Stimulated activated CD4-positive, alpha-beta T cell treated with anti-CD3 and anti-CD28 coated beads, Interleukin-4, amount 100 ng/mL, for 48 hours (primary cell): ENCODE data around the gene TFEC.
"Not testable (repeated sequence)": the region's sequence is repeated elsewhere in the genome, so short reads cannot be mapped to it uniquely, and the experiment has no call there.

ENCODE experiments used
- DNase-seq, 2 donors: peaks; one replicate each; pipeline ENCODE4 v3.0.0-alpha.2; 2020; ENCODE audit warnings: low read depth in 2 of 2

TFEC gene

GRCh38 chr7:116030651-116031276 is at the start of gene TFEC:
TSS of gene TFEC (minus strand) at chr7:116030763. CDS start at chr7:115984441, 46,322 bp downstream.
- no peak for DNase-seq

- DNase-seq: no peak
These were observed 45.0 kb upstream of the TFEC start for GRCh38 chr7:116075351-116076145.

DNA sequence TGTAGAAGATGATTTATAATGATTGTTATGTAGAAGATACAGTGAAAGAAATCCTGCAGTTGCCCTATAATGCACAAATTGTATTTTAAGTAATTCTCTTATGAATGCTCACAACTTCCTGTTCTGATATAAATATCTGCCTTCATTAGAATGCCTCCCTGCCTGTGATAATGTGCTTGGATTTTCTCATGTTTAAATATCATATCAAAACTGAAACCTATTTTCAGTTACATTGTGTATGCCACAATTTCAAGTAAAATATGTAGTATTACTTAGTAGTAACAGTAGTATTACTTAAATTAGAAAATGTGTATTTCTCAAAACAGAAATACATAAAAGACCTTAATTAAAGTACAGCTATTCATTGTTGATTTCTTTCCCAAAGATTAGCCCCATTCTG is 41.1 kb upstream of the TFEC start:
- DNase-seq: no peak

DNA sequence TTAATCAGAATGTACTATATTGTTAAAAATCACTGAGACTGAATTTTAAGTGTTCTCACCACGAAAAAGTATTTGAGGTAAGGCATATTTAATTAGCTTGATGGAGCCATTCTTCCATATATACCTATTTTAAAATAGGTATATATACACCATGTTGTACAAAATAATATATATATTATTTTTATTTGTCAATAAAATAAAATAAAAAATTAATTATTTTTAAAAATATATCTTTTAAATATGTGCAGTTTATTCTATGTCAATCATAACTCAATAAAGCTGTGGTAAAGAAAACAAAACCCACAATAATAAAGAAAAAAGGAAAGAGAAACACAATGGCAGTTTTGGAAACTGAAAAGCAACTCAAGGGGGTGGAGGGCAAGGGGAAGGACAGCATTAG is 33.6 kb upstream of the TFEC start:
- no peak for DNase-seq

DNA sequence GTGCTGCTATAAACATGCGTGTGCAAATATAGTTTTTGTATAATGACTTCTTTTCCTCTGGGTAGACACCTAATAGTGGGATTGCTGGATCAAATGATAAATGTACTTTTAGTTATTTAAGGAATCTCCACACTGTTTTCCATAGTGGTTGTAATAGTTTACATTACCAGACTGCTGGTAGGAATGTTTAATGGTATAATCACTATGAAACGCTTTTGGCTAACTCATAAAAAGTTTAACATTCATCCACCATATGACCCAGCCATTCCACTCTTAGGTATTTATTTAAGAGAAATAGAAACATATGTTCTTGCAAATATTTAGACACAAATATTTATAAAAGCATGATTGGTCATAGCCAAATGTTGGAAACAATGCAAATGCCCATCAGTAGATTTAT is 32.1 kb upstream of the TFEC start:
- DNase-seq: no peak

DNA sequence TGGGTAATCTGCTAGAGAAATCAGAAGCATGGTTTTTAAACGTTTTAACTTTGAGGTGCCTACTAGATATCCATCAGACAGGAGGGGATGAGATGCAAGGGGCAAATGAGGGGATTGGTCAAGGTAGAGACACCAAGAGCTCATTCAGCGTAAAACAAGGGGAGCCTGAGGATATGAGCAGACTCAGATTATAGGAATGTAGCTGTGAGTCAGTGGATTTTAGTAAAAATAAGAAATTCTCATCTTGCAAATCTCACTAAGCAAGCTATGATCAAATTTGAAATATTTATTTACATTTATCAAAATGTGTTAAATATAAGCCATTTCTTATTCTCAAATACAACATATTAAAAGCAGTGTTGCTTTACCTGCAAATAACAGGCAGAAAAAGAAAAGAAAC is 21.4 kb upstream of the TFEC start:
- no peak for DNase-seq

GRCh38 chr7:116047261-116047660 is 16.7 kb upstream of the TFEC start:
- DNase-seq: not testable (repeated sequence)

DNA sequence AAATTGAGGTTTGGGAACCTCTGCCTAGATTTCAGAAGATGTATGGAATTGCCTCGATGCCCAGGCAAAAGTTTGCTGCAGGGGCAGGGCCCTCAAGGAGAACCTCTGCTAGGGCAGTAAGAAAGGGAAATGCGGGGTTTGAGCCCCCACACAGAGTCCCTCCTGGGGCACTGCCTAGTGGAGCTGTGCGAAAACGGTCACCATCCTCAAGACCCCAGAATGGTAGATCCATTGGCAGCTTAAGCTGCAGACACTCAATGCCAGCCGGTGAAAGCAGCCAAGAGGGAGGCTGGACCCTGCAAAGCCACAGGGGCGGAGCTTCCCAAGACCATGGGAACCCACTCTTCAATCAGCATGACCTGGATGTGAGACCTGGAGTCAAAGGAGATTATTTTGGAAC is 15.0 kb upstream of the TFEC start:
- no peak for DNase-seq

- no peak for DNase-seq
These were observed 11.1 kb upstream of the TFEC start for GRCh38 chr7:116041615-116042014.

- DNase-seq: no peak
These were observed 6.8 kb upstream of the TFEC start for GRCh38 chr7:116037401-116037800.

DNA sequence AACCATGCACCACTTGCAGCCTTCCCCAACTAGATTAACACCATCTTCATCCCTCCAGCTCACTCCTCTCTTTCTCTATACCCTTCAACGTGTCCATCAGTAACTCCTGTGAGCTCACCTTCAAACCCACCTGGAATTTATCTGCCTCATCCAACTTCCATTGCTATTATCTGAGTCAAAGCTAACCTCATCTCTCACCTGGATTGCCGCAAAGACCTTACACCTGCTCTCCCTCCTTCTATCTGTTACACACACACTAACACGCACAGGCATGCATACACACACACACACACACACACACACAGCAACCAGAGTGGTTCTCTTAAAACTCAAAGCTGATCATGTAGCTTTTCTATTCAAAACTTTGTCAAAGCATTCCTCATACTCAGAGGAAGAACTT is 3.8 kb upstream of the TFEC start:
- no peak for DNase-seq

DNA sequence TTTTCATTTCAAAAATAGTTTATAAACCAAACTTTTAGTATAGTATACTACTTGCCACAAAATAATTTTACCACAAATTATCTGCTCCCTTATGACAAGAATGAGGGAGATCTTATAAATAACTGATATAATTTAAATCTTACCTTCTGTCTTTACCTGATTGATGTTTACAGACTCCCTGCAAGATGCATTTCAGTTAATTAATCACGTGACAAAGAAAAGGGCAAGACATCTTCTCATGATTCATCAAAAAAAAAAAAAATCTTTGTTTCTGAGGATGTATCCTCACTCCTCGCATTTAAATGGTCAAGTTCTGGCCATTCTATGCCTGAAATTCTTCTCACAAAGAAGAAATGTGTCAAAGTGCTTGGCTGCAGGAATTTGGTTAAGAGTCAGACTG is 2.3 kb upstream of the TFEC start:
- DNase-seq: no peak

DNA sequence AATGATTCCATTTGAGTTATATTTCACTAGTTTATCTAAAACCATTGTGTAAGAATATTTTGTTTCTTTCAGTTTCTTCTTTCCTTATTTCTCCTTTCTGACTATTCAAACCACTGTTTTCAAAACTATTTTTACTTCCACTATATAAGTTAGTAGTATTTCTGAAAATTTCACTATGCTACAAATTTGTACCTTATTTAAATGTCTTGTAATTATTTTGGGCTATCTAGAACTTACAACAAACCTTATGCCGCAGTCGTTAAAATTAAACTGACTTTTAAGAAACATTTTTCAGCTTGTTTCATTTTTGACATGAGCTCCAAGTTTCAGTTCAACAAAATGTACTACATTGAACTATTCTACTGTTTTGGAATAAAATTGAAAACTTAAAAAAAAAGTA is 1.8 kb downstream of the TFEC start:
- DNase-seq: no peak

DNA sequence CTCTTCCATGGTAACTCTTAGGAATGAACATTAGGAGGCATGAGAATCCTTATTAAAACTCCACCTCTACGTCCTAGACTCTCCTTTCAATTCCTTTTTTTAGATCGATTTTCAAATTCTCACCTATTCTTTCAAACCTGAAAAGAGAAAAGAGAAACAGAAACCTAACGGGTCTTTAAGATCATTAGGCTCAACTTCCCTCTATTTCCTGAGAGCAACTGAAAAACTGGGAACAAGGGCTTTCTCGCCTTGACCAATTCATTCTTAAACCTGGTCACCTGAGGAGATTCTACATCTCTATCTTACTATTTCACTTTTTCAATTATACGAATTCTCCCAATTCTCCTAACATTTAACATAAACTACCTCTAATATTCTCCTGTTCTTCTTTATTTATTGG is 2.8 kb downstream of the TFEC start:
- no peak for DNase-seq

GRCh38 chr7:116024826-116025809 is 5.4 kb downstream of the TFEC start:
- no peak for DNase-seq

DNA sequence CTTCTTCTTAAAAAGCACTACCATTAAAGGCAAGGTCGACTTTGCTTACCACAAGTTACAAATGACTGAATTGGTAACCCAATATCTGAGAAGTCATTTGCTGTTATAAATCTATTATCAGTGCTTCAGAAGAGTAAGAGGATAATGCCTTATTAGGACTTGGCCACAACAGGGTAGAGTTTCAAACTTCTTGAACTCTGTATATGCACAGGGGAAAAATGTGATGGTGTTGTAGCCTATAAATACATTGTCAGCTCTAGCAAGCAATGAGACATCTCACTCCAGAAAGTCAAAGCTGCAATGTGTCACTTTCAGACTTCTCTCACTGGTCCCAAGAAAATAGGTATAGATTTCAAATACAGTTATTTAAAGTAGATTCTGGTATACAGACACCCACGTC is 9.3 kb downstream of the TFEC start:
- no peak for DNase-seq

GRCh38 chr7:116018731-116019130 is 11.8 kb downstream of the TFEC start:
- no peak for DNase-seq

- no peak for DNase-seq
These were observed 16.9 kb downstream of the TFEC start for GRCh38 chr7:116013675-116014074.

DNA sequence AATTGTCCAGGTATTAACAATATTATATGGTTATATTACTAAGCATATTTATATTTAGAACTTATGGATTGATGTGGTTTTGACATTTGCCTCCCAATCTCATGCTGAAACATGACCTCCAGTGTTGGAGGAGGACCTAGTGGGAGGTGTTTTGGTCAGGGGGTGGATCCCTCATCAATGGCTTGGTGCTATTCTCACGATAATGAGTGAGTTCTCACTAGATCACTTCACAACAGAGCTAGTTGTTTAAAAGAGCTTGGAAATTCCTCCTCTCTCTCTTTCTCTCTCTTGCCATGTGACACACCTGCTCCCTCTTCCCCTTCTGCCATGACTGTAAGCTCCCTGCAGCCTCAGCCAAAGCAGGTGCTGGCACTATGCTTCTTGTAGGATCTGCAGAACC is 19.0 kb downstream of the TFEC start:
- DNase-seq: no peak

DNA sequence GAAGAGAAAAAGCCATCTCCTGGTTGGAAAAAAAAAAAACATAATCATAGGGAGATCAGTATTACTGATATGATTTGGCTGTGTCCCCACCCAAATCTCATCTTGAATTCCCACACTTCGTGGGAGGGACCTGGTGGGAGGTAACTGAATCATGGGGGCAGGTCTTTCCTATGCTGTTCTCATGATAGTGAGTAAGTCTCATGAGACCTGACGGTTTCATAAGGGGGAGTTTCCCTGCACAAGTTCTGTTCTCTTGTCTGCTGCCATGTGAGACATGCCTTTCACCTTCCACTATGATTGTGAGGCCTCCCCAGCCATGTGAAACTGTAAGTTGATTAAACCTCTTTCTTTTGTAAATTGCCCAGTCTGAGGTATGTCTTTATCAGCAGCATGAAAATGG is 25.8 kb downstream of the TFEC start:
- not testable (repeated sequence) for DNase-seq

DNA sequence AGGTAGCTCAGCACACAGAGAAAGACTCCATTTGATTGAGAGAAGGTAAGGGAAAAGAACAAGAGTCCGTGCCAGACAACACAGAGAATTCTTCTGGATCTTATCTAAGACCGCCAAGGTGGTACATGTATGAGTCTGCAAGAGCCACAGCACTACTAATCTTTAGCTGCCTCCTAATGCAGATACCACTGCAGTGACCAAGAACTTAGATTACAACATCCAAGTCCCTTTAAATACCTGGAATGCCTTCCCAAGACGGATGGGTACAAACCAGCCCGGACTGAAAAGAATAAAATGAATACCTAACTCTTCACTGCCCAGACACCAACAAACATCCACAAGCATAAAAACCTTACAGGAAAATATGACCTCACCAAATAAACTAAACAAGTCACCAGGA is 33.3 kb downstream of the TFEC start:
- DNase-seq: no peak

DNA sequence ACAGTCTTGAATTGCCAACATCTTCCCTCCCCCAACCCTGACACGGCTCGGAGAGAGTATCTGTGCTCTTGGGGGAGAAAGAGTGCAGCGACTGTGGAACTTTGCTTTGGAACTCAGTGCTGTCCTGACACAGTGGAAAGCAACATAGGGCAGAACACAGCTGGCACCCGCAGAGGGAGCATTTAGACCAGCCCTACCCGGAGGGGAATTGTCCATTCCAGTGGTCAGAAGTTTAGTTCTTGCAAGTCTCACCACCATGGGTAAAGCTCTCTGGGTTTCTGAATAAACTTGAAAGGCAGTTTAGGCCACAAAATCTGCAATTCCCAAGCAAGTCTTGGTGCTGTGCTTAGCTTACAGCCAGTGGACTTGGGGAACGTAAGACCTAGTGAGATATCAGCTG is 34.9 kb downstream of the TFEC start:
- no peak for DNase-seq
